GM18870 (cell line): ENCODE results near the gene ARHGAP42.
"Not testable (repeated sequence)": the region's sequence is repeated elsewhere in the genome, so short reads cannot be mapped to it uniquely, and the experiment has no call there.

Experiments
- ATAC-seq: cut with Tn5 transposase; IDR thresholded peaks from one replicate; pipeline ENCODE4 v1.9.1; 2021; ENCODE audit warnings: moderate library complexity; ENCODE audit not compliant: unreplicated experiment

The ARHGAP42 gene

DNA sequence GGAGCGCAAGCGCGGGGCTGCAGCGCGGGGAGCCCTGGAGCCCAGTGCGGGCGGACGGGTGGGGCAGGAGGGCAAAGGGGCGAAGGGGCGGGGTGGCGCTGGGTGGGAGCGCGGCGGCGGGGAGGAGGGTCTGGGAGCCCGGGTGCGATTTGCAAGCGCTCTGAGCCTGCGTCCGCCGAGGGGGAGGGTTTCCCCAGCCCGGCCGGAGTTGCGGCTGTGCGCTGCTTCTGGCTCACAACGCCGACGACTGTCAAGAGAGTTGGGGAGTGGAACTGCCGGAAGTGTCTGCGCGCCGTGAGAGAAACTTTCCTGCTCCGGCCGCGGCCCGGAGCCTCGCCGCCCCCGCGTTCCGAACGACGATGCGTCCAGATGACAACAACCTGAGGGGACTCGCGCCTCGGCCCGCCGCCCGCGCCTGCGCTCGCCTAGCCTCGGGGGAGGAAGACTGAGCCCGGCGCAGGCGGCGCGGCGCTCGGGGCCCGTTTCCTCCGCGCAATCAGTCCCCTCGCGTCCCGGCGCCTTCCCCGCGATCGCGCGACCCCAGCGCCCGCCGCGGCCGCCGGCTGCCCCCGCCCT lies at the start of gene ARHGAP42:
Gene ARHGAP42, plus strand, starts transcription at position 235 of the 576 bp plus-strand sequence. CDS start 391 bp downstream, outside the sequence.
- peak; percentile 47 for ATAC-seq

DNA sequence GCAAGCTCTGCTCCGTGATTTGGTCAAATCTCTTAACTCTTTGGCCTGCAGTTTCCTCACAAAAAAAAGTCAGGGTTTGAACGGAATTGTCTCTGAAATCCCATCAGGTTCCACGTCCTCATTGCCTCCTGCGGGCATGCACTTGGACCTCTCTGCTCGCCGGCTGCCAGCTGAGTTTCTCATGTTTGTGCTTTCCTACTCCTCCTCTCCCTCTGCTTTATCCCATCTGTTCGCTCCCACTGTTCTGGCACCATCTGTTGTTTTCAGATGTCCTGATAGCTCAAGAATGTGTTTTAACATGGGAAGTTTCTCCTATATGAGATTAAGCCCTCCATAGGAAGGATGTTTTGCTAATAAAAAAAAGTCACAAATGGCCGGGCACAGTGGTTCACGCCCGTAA lies 49.4 kb upstream of the ARHGAP42 start:
- ATAC-seq, result no peak

GRCh38 chr11:100638648-100639047 lies 48.4 kb upstream of the ARHGAP42 start:
- no peak for ATAC-seq

- no peak for ATAC-seq
Observed at GRCh38 chr11:100639140-100639539, 47.9 kb upstream of the ARHGAP42 start.

GRCh38 chr11:100640071-100640470 lies 47.0 kb upstream of the ARHGAP42 start:
- no peak for ATAC-seq

DNA sequence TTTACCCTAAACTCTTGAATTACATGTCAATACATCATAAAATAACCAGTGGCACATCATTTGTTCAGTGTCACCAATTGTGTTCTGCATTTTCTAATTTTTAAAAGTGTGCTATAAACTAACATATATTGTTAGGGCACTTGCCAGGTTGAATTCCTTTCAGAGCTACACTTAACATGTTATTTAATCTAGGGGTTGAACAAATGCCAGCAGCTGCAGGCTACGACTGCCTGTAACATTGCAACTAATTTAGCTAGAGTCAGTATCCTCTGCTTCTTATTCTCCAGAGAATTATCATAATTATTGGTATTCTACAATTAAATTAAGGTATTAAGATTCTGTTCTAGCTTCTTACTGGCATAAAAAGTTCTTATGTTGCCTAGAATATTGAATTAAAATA lies 46.4 kb upstream of the ARHGAP42 start:
- ATAC-seq, result no peak

- no peak for ATAC-seq
Observed at GRCh38 chr11:100641456-100641855, 45.6 kb upstream of the ARHGAP42 start.

- no peak for ATAC-seq
Observed at GRCh38 chr11:100646545-100646944, 40.5 kb upstream of the ARHGAP42 start.

- no peak for ATAC-seq
Observed at GRCh38 chr11:100647861-100648260, 39.2 kb upstream of the ARHGAP42 start.

- ATAC-seq, result no peak
Observed at GRCh38 chr11:100663583-100663982, 23.5 kb upstream of the ARHGAP42 start.

- no peak for ATAC-seq
Observed at GRCh38 chr11:100663996-100664395, 23.1 kb upstream of the ARHGAP42 start.

GRCh38 chr11:100666816-100667215 lies 20.3 kb upstream of the ARHGAP42 start:
- ATAC-seq, result not testable (repeated sequence)

- no peak for ATAC-seq
Observed at GRCh38 chr11:100667449-100667848, 19.6 kb upstream of the ARHGAP42 start.

DNA sequence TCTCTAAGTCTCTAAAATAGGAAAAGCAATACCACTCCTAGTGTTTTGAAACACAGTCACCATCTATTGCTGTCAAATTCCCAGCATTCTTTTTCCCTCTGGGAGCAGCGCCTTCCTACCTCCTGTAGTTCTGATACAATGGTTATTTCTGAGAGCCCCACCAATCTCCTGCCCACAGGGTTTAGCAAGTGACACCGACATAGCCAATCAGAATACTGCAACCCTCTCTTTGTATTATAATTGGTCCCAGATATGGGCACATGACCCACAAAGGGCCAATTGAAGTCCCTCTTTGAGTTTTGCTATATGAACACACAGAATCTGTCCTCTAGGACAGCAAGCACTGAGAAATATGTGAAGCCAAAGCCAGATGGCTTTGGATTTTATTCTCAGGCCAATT lies 16.9 kb upstream of the ARHGAP42 start:
- ATAC-seq, result no peak

DNA sequence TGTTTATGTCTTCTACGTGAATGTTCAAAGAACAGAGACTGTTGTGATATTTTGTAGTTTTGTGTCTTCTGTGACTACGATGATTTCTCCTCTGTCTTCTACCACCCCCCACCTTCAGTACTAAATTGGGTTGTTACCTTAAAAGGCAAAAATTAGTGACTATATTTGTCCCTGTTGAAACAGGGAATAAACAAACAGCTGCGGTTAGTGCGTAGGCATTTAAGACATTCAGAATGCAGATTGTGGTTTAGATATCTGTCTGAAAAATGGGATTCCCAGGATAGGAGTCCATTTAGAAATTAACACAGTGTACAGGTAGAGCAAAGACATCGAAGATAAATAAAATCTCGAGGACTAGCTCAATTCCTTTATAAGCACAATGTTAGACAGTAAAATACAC lies 15.6 kb upstream of the ARHGAP42 start:
- ATAC-seq, result no peak

DNA sequence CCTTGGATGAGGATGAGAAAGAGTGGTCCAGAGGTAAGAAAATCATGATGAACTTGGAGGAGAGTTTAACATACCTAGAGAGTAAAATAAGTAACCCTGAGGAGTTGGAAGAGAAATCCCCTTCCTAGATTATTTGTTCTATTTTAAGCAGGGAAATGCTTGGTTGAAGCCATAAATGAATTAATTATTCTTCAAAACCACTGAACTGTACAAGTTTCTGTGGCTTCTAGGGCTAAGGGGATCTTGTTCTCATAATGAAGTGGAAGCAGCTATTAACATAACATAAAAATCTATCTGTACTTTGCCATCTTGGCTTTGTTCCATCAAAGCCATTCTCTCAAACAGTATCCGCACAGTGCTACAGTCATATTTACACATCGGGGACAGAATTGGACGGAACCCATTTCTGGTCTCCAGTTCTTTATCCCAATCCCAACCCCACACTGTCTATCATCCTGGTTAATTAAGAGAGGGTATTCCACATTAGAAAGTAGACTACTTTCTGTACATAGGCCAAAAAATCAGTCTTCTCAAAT lies 14.5 kb upstream of the ARHGAP42 start:
- ATAC-seq, result no peak

GRCh38 chr11:100673063-100673462 lies 14.0 kb upstream of the ARHGAP42 start:
- no peak for ATAC-seq

DNA sequence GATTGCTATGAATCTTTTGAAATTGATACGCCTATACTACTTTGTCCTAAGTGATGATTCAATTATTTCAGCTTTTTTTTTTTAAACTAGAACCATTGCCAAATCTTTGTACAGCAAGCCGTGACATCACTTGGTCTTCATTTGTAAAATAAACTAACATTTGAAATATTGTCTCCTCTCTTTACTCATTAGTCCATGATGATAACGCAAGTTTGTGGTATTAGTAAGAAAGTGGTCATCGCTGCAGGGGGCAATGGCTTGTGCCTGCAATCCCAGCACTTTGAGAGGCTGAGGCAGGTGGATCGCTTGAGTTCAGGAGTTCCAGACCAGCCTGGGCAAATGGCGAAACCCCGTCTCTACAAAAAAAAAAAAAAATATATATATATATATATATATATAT lies 12.9 kb upstream of the ARHGAP42 start:
- ATAC-seq, result no peak

DNA sequence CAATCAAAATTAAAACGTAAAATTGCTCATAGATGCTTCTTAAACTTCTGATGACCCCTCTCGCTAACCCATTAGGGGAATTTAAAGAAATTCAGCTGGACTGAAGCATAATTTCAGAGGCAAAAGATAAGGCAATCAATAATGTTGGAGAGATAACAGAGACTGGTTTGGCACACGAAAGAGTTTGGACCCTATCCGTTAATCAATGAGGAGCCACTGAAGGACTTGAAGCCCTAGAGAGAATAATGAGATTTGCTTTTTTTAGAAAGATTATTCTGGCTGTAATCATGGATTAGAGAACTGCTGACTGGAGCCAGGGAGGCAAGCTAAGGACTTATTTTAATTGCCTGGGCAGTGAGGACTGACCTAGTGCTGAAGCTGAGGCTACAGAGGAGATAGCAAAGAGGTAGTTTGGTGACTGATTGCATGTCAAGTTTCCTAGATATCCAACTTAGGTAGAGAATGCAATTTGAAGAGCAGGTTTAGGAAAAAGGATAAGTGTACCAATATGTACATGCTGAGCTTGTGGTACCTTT lies 11.9 kb upstream of the ARHGAP42 start:
- ATAC-seq, result no peak

GRCh38 chr11:100676901-100677300 lies 10.2 kb upstream of the ARHGAP42 start:
- no peak for ATAC-seq

DNA sequence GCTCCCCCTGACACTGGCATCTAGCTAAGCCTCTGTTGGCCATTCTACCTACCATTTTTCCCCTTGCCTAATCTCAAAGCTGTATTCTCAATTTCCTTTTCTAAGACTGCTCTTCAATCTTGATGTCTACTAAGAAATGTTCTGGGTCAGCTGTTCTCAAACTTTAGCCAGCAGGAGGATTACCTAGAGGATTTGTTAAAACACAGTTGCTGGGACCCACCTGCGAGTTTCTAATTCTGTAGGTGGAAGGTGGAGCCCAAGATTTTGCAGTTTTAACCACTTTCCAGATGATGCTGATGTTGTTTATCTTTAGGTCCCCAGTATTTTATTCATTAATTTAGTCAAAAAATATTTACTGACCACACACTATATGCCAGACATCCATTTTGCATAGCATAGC lies 9.3 kb upstream of the ARHGAP42 start:
- no peak for ATAC-seq

DNA sequence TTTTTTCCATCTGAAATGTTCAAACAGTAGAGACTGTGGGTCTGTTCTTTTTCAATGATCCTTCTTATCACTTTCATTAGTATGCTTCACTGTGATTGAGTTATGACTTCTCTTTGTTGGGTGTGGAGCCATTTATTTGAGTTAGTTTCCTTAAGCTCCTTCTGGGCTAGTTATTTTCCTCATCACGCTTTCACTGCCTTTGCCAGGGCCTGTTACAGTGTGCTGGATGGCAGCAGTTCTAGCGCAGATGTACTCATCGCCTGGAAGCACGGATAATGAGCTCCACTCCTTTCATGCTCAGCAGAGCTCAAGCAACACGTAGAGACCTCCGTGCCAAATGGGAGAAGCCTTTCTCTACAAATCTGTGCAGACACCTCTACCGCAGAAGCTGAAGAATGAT lies 7.0 kb upstream of the ARHGAP42 start:
- no peak for ATAC-seq

DNA sequence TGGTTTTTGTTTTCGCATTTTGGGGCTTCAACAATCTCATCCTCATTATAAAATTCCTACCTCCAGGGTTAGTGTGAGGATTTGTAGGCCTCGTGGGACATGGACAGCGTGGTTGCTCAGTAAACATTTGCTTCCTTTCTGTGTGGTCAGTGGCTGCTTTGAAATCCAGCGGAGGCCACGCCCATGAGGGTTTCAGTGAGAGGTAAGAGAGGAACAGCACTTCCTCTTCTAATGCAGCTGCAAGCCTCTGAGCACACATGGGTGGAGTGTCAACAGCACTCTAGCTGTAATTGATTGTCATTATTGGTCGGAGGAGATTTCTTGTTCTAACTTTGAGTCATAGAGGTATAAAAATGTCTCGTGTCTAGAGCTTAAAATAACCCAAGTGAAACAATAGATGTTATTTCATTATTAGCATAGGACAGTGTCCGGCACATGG lies 6.0 kb upstream of the ARHGAP42 start:
- peak; percentile 99 for ATAC-seq
